Ovary (tissue), 3 donors: ENCODE data around the gene MRPL22.

Experiments
- EP300 ChIP-seq: sonication (generic); formaldehyde crosslinking; IDR thresholded peaks from one replicate; pipeline ENCODE4 v1.6.1; 2017; ENCODE audit warnings: antibody characterized with exemption
- POLR2A ChIP-seq: fragments of 450-650 bp; IDR thresholded peaks from one replicate; pipeline ENCODE4 v1.6.1; 2017; ENCODE audit warnings: antibody characterized with exemption, mild to moderate bottlenecking, moderate library complexity
- TF ChIP-seq, protein P1 (sequence below), 3 donors: fragments of 450-650 bp in 2 of 3; fragments of 200-600 bp in 1 of 3; IDR thresholded peaks; one replicate each; pipeline versions ENCODE4 v1.5.1 to v1.8.0; 2016 to 2022; ENCODE audit warnings: antibody characterized with exemption in 3 of 3, mild to moderate bottlenecking in 1 of 3
- donor health status: DM: no; HTN: no; CAD: no.

- TF ChIP-seq, protein P1, sequence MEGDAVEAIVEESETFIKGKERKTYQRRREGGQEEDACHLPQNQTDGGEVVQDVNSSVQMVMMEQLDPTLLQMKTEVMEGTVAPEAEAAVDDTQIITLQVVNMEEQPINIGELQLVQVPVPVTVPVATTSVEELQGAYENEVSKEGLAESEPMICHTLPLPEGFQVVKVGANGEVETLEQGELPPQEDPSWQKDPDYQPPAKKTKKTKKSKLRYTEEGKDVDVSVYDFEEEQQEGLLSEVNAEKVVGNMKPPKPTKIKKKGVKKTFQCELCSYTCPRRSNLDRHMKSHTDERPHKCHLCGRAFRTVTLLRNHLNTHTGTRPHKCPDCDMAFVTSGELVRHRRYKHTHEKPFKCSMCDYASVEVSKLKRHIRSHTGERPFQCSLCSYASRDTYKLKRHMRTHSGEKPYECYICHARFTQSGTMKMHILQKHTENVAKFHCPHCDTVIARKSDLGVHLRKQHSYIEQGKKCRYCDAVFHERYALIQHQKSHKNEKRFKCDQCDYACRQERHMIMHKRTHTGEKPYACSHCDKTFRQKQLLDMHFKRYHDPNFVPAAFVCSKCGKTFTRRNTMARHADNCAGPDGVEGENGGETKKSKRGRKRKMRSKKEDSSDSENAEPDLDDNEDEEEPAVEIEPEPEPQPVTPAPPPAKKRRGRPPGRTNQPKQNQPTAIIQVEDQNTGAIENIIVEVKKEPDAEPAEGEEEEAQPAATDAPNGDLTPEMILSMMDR (IDR thresholded peaks at IDR 0.05), result no peak
- TF ChIP-seq EP300, result no peak
- TF ChIP-seq POLR2A, result no peak
Observed at GRCh38 chr5:155013526-155013925, 72.7 kb downstream of the MRPL22 start, which contains the start of gene KIF4B.
